K562 (cell line): Measurements from ENCODE around the gene CDR2L. TPM values are rescaled to one million over a fixed set of nuclear protein-coding genes. Genes with fewer than 3 reads are reported as not detected.

Experiments
- ATF7 ChIP-seq: fragments of 450-650 bp; IDR thresholded peaks from 2 replicates; pipeline ENCODE4 v1.7.1; 2014; ENCODE audit warnings: mild to moderate bottlenecking, moderate library complexity
- HMGN3 ChIP-seq: IDR thresholded peaks from 2 replicates; pipeline ENCODE4 v1.6.1; 2011; ENCODE audit warnings: borderline replicate concordance, low read depth, mild to moderate bottlenecking, mixed read lengths, low read length; ENCODE audit not compliant: insufficient read length; ENCODE audit errors: extremely low read depth
- JUNB ChIP-seq: fragments of 450-650 bp; formaldehyde crosslinking; conservative IDR thresholded peaks from 2 replicates; pipeline ENCODE4 v1.4.0; 2020; ENCODE audit warnings: mild to moderate bottlenecking
- POLR3A ChIP-seq: IDR thresholded peaks from 2 replicates; pipeline ENCODE4 v1.6.1; 2011; ENCODE audit warnings: borderline replicate concordance, mild to moderate bottlenecking, moderate library complexity; ENCODE audit not compliant: insufficient read length, insufficient read depth; ENCODE audit errors: extremely low read depth
- TRIM24 ChIP-seq, 2 experiments: fragments of 450-650 bp; IDR thresholded peaks; 2 replicates each; pipeline ENCODE4 v1.6.1; 2016
- YBX1 ChIP-seq: fragments of 450-650 bp; IDR thresholded peaks from 2 replicates; pipeline ENCODE4 v1.7.1; 2016; ENCODE audit warnings: mild to moderate bottlenecking
- ZNF175 ChIP-seq: fragments of 200-800 bp; sonication (Bioruptor generic); IDR thresholded peaks from 2 replicates; pipeline ENCODE4 v1.6.1; 2016; ENCODE audit warnings: low read depth, mild to moderate bottlenecking, missing genetic modification characterization, missing compliant biosample characterization
- ZNF77 ChIP-seq: fragments of 250-450 bp; sonication (Bioruptor Pico); IDR thresholded peaks from 2 replicates; pipeline ENCODE4 v1.5.0; 2020
- polyA plus RNA-seq, 8 experiments: library from polyadenylated mRNA; depleted of rRNA in 4 of 8; stranded (reverse) in 5 of 8; unstranded in 3 of 8; fragments of >200 nt; fragmentation: Nextera tagmentation in 2 of 8; fragmentation: Illumina TruSeq in 1 of 8; extraction: Ambion mirVana in 2 of 8; extraction: Trizol in 1 of 8; gene quantifications; 2 replicates each; pipeline versions ENCODE4 v1.2.1 to v1.2.3, GENCODE V29; 2011 to 2014; ENCODE audit warnings: inconsistent platforms in 1 of 8, missing spikeins in 1 of 8
- total RNA-seq, 7 experiments: library from RNA; depleted of rRNA in 6 of 7; stranded (reverse); fragments of >200 nt in 6 of 7; fragmentation: Illumina TruSeq in 2 of 7; extraction: Trizol in 2 of 7; gene quantifications; 2 replicates each; pipeline versions ENCODE4 v1.2.1 to v1.2.3, GENCODE V29; 2011 to 2021; ENCODE audit warnings: low replicate concordance in 1 of 7
- TF ChIP-seq, protein P1 (sequence below): sonication (generic); formaldehyde crosslinking; IDR thresholded peaks from 2 replicates; pipeline ENCODE4 v1.8.1; 2023; ENCODE audit warnings: missing genetic modification reagents, mild to moderate bottlenecking, borderline replicate concordance
- TF ChIP-seq, protein P2 (sequence below): sonication (generic); IDR thresholded peaks from 2 replicates; pipeline ENCODE4 v1.6.1; 2016
- TF ChIP-seq, protein P3 (sequence below): fragments of 250-450 bp; sonication (Bioruptor Pico); IDR thresholded peaks from 2 replicates; pipeline ENCODE4 v1.8.0; 2022; ENCODE audit warnings: moderate library complexity, mild to moderate bottlenecking, inconsistent platforms
- TF ChIP-seq, protein P4 (sequence below): fragments of 450-650 bp; IDR thresholded peaks from 2 replicates; pipeline ENCODE4 v1.7.1; 2018; ENCODE audit warnings: mild to moderate bottlenecking, low read depth; ENCODE audit not compliant: partially characterized antibody
- TF ChIP-seq, protein P5 (sequence below): fragments of 450-650 bp; formaldehyde crosslinking; conservative IDR thresholded peaks from 2 replicates; pipeline ENCODE4 v1.4.0; 2022; ENCODE audit warnings: mild to moderate bottlenecking, missing genetic modification characterization
- TF ChIP-seq, protein P6 (sequence below), 3 experiments: IDR thresholded peaks in 2 of 3; conservative IDR thresholded peaks in 1 of 3; 2 replicates each; pipeline ENCODE4 v1.5.1; 2011 to 2012; ENCODE audit warnings: low read length in 3 of 3, mild to moderate bottlenecking in 3 of 3, control low read depth in 2 of 3, improper control_type of control experiment in 1 of 3, inconsistent platforms in 1 of 3, low read depth in 1 of 3, mixed read lengths in 1 of 3, moderate library complexity in 1 of 3; ENCODE audit not compliant: insufficient read depth in 2 of 3

CDR2L gene
- total and polyA plus RNA-seq, 9 of the 15 experiments (the other 6 are each of a cell fraction or from before 2014, with no cell fraction given): 2.7 to 16.0 (median 7.3) TPM

DNA sequence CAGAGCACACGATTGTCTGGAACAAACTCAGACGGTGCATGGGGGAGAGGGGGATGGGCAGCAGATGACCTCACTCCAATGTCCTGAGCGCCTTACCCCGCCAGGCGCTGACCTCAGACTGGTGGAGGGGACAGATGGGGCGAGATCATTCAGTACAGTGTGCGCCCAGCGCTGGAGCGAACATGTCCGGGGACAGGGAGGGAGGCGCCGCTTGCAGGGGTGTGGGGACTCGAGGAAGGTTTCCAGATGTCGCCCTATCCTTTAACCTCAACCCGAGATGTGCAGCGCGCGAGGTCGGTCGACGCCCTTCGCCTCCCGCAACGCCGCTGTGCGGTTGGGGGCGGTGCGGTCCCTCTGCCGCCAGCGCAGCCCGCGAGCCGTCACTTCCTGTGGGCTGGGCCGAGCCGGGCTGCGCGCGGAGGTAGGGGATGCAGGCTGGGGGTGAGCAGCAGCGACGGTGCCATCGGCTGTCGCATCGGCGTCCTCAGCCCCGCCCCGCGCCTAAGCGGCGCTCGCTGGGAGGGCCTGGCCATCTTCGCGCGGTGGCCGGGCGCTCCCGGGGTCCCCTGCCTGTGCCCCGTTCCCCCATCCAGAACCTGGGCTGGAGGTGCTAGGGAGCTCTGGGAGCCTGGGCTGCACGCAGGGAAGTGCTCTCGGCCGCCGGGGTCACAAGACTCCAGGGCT is 5.3 kb upstream of the CDR2L start (continued):
- TF ChIP-seq, protein P1, sequence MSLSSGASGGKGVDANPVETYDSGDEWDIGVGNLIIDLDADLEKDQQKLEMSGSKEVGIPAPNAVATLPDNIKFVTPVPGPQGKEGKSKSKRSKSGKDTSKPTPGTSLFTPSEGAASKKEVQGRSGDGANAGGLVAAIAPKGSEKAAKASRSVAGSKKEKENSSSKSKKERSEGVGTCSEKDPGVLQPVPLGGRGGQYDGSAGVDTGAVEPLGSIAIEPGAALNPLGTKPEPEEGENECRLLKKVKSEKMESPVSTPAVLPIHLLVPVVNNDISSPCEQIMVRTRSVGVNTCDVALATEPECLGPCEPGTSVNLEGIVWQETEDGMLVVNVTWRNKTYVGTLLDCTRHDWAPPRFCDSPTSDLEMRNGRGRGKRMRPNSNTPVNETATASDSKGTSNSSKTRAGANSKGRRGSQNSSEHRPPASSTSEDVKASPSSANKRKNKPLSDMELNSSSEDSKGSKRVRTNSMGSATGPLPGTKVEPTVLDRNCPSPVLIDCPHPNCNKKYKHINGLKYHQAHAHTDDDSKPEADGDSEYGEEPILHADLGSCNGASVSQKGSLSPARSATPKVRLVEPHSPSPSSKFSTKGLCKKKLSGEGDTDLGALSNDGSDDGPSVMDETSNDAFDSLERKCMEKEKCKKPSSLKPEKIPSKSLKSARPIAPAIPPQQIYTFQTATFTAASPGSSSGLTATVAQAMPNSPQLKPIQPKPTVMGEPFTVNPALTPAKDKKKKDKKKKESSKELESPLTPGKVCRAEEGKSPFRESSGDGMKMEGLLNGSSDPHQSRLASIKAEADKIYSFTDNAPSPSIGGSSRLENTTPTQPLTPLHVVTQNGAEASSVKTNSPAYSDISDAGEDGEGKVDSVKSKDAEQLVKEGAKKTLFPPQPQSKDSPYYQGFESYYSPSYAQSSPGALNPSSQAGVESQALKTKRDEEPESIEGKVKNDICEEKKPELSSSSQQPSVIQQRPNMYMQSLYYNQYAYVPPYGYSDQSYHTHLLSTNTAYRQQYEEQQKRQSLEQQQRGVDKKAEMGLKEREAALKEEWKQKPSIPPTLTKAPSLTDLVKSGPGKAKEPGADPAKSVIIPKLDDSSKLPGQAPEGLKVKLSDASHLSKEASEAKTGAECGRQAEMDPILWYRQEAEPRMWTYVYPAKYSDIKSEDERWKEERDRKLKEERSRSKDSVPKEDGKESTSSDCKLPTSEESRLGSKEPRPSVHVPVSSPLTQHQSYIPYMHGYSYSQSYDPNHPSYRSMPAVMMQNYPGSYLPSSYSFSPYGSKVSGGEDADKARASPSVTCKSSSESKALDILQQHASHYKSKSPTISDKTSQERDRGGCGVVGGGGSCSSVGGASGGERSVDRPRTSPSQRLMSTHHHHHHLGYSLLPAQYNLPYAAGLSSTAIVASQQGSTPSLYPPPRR (CRISPR knock-in tag): 0 out of 2 replicates have a peak, but pooled peaks have one; percentile 68
- TF ChIP-seq ZNF77 (no peak), ATF7 (peak; percentile 99), ZNF175 (CRISPR knock-in tag) (no peak), HMGN3 (peak; percentile 93), YBX1 (no peak), POLR3A (no peak), TRIM24 (IDR thresholded peaks at IDR 0.05) (peak; percentile 23 to 82; a peak in 2 of 4 replicates), JUNB (no peak)
- TF ChIP-seq, protein P2, sequence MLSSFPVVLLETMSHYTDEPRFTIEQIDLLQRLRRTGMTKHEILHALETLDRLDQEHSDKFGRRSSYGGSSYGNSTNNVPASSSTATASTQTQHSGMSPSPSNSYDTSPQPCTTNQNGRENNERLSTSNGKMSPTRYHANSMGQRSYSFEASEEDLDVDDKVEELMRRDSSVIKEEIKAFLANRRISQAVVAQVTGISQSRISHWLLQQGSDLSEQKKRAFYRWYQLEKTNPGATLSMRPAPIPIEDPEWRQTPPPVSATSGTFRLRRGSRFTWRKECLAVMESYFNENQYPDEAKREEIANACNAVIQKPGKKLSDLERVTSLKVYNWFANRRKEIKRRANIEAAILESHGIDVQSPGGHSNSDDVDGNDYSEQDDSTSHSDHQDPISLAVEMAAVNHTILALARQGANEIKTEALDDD: no peak
- TF ChIP-seq, protein P3, sequence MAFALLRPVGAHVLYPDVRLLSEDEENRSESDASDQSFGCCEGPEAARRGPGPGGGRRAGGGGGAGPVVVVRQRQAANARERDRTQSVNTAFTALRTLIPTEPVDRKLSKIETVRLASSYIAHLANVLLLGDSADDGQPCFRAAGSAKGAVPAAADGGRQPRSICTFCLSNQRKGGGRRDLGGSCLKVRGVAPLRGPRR (CRISPR knock-in tag): no peak
- TF ChIP-seq, protein P4, sequence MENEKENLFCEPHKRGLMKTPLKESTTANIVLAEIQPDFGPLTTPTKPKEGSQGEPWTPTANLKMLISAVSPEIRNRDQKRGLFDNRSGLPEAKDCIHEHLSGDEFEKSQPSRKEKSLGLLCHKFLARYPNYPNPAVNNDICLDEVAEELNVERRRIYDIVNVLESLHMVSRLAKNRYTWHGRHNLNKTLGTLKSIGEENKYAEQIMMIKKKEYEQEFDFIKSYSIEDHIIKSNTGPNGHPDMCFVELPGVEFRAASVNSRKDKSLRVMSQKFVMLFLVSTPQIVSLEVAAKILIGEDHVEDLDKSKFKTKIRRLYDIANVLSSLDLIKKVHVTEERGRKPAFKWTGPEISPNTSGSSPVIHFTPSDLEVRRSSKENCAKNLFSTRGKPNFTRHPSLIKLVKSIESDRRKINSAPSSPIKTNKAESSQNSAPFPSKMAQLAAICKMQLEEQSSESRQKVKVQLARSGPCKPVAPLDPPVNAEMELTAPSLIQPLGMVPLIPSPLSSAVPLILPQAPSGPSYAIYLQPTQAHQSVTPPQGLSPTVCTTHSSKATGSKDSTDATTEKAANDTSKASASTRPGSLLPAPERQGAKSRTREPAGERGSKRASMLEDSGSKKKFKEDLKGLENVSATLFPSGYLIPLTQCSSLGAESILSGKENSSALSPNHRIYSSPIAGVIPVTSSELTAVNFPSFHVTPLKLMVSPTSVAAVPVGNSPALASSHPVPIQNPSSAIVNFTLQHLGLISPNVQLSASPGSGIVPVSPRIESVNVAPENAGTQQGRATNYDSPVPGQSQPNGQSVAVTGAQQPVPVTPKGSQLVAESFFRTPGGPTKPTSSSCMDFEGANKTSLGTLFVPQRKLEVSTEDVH: peak; percentile 60
- TF ChIP-seq, protein P5, sequence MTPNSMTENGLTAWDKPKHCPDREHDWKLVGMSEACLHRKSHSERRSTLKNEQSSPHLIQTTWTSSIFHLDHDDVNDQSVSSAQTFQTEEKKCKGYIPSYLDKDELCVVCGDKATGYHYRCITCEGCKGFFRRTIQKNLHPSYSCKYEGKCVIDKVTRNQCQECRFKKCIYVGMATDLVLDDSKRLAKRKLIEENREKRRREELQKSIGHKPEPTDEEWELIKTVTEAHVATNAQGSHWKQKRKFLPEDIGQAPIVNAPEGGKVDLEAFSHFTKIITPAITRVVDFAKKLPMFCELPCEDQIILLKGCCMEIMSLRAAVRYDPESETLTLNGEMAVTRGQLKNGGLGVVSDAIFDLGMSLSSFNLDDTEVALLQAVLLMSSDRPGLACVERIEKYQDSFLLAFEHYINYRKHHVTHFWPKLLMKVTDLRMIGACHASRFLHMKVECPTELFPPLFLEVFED (CRISPR knock-in tag): no peak
- TF ChIP-seq, protein P6, sequence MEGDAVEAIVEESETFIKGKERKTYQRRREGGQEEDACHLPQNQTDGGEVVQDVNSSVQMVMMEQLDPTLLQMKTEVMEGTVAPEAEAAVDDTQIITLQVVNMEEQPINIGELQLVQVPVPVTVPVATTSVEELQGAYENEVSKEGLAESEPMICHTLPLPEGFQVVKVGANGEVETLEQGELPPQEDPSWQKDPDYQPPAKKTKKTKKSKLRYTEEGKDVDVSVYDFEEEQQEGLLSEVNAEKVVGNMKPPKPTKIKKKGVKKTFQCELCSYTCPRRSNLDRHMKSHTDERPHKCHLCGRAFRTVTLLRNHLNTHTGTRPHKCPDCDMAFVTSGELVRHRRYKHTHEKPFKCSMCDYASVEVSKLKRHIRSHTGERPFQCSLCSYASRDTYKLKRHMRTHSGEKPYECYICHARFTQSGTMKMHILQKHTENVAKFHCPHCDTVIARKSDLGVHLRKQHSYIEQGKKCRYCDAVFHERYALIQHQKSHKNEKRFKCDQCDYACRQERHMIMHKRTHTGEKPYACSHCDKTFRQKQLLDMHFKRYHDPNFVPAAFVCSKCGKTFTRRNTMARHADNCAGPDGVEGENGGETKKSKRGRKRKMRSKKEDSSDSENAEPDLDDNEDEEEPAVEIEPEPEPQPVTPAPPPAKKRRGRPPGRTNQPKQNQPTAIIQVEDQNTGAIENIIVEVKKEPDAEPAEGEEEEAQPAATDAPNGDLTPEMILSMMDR (IDR thresholded peaks at IDR 0.05 in 2 of 3, conservative IDR thresholded peaks at IDR 0.05 in 1 of 3; ENCODE audit: insufficient read depth in 2 of 3, low read depth in 1 of 3, low read length in 3 of 3): peak; percentile 8 to 39 (median 13); a peak in 1 of 6 replicates
